SK-N-SH treated with all-trans-retinoic acid at 6 μM for 48 hours (cell line): ENCODE data around the gene ATXN7.

ENCODE experiments used
- ATAC-seq: fragments of 200-7000 bp; cut with Tn5 transposase; 3 replicates; pipeline ENCODE4 v1.9.1; 2020; ENCODE audit warnings: mild to moderate bottlenecking, moderate library complexity
- ARNTL ChIP-seq: fragments of 450-650 bp; formaldehyde crosslinking; IDR thresholded peaks from 2 replicates; pipeline ENCODE4 v1.5.0; 2020; ENCODE audit warnings: low read depth, mild to moderate bottlenecking, moderate library complexity, borderline replicate concordance
- BACH2 ChIP-seq: fragments of 250-450 bp; sonication (Bioruptor Pico); IDR thresholded peaks from 2 replicates; pipeline ENCODE4 v1.9.0; 2021; ENCODE audit warnings: mild to moderate bottlenecking, borderline replicate concordance
- CREB5 ChIP-seq: fragments of 250-450 bp; sonication (Bioruptor Pico); IDR thresholded peaks from 2 replicates; pipeline ENCODE4 v1.5.1; 2020; ENCODE audit warnings: low read depth, mild to moderate bottlenecking, moderate library complexity
- CSDC2 ChIP-seq: fragments of 250-450 bp; sonication (Bioruptor Pico); IDR thresholded peaks from 2 replicates; pipeline ENCODE4 v1.5.0; 2020; ENCODE audit warnings: mild to moderate bottlenecking, moderate library complexity
- CSRNP3 ChIP-seq: fragments of 250-450 bp; sonication (Bioruptor Pico); IDR thresholded peaks from 2 replicates; pipeline ENCODE4 v1.5.1; 2021; ENCODE audit warnings: mild to moderate bottlenecking, moderate library complexity
- ESRRG ChIP-seq: fragments of 250-450 bp; sonication (Bioruptor Pico); IDR thresholded peaks from 2 replicates; pipeline ENCODE4 v1.6.1; 2021; ENCODE audit warnings: mild to moderate bottlenecking
- GLIS3 ChIP-seq: fragments of 250-450 bp; sonication (Bioruptor Pico); IDR thresholded peaks from 2 replicates; pipeline ENCODE4 v1.5.0; 2020; ENCODE audit warnings: mild to moderate bottlenecking, moderate library complexity
- ISL1 ChIP-seq: fragments of 250-450 bp; sonication (Bioruptor Pico); IDR thresholded peaks from 2 replicates; pipeline ENCODE4 v2.1.2; 2022; ENCODE audit warnings: mild to moderate bottlenecking, moderate library complexity
- OSR1 ChIP-seq: fragments of 250-450 bp; sonication (Bioruptor Pico); IDR thresholded peaks from 2 replicates; pipeline ENCODE4 v1.8.0; 2022; ENCODE audit warnings: moderate library complexity, mild to moderate bottlenecking, inconsistent platforms
- PATZ1 ChIP-seq: fragments of 250-450 bp; sonication (Bioruptor Pico); IDR thresholded peaks from 2 replicates; pipeline ENCODE4 v1.8.0; 2020; ENCODE audit warnings: mild to moderate bottlenecking, moderate library complexity, borderline replicate concordance
- POU6F1 ChIP-seq: fragments of 250-450 bp; sonication (Bioruptor Pico); IDR thresholded peaks from 2 replicates; pipeline ENCODE4 v1.8.0; 2021; ENCODE audit warnings: low read depth, mild to moderate bottlenecking, moderate library complexity, borderline replicate concordance
- PPARA ChIP-seq: fragments of 250-450 bp; sonication (Bioruptor Pico); IDR thresholded peaks from 2 replicates; pipeline ENCODE4 v1.5.0; 2020; ENCODE audit warnings: mild to moderate bottlenecking, borderline replicate concordance
- SNAI2 ChIP-seq: fragments of 250-450 bp; sonication (Bioruptor Pico); IDR thresholded peaks from 2 replicates; pipeline ENCODE4 v1.5.0; 2020; ENCODE audit warnings: mild to moderate bottlenecking, moderate library complexity
- TCF4 ChIP-seq: fragments of 250-450 bp; sonication (Bioruptor Pico); IDR thresholded peaks from 2 replicates; pipeline ENCODE4 v1.8.0; 2021; ENCODE audit warnings: mild to moderate bottlenecking, moderate library complexity, borderline replicate concordance
- TOX ChIP-seq: fragments of 250-450 bp; sonication (Bioruptor Pico); IDR thresholded peaks from 2 replicates; pipeline ENCODE4 v1.8.0; 2021; ENCODE audit warnings: mild to moderate bottlenecking, moderate library complexity, borderline replicate concordance
- TSHZ2 ChIP-seq: fragments of 250-450 bp; sonication (Bioruptor Pico); IDR thresholded peaks from 2 replicates; pipeline ENCODE4 v1.5.0; 2020; ENCODE audit warnings: mild to moderate bottlenecking, moderate library complexity
- ZC3H10 ChIP-seq: fragments of 250-450 bp; sonication (Bioruptor Pico); IDR thresholded peaks from 2 replicates; pipeline ENCODE4 v1.5.1; 2021; ENCODE audit warnings: mild to moderate bottlenecking, moderate library complexity
- ZFP3 ChIP-seq: fragments of 250-450 bp; sonication (Bioruptor Pico); IDR thresholded peaks from 2 replicates; pipeline ENCODE4 v1.5.0; 2020; ENCODE audit warnings: mild to moderate bottlenecking, moderate library complexity
- ZFP30 ChIP-seq: fragments of 450-650 bp; formaldehyde crosslinking; IDR thresholded peaks from 2 replicates; pipeline ENCODE4 v1.5.0; 2022; ENCODE audit warnings: mild to moderate bottlenecking, moderate library complexity
- ZNF565 ChIP-seq: fragments of 450-650 bp; formaldehyde crosslinking; conservative IDR thresholded peaks from 2 replicates; pipeline ENCODE4 v1.5.0; 2020; ENCODE audit warnings: low read depth, mild to moderate bottlenecking, moderate library complexity
- ZNF70 ChIP-seq: fragments of 450-650 bp; formaldehyde crosslinking; IDR thresholded peaks from 2 replicates; pipeline ENCODE4 v1.5.0; 2020; ENCODE audit warnings: mild to moderate bottlenecking, moderate library complexity
- ZNF8 ChIP-seq: fragments of 450-650 bp; formaldehyde crosslinking; IDR thresholded peaks from 2 replicates; pipeline ENCODE4 v1.5.0; 2020; ENCODE audit warnings: mild to moderate bottlenecking, moderate library complexity

The ATXN7 gene

GRCh38 chr3:64046996-64047594, 183.4 kb downstream of the ATXN7 start (continued):
- no peak for TF ChIP-seq PATZ1

GRCh38 chr3:64047787-64048186, 184.1 kb downstream of the ATXN7 start:
- no peak for ATAC-seq
- no peak for TF ChIP-seq PATZ1
- no peak for TF ChIP-seq TOX (CRISPR knock-in tag)
- no peak for TF ChIP-seq ZNF565 (CRISPR knock-in tag)
- no peak for TF ChIP-seq ISL1
- TF ChIP-seq ZC3H10, result no peak
- TF ChIP-seq ZFP3 (CRISPR knock-in tag), result no peak
- TF ChIP-seq ARNTL (CRISPR knock-in tag), result no peak
- no peak for TF ChIP-seq TCF4 (CRISPR knock-in tag)
- TF ChIP-seq CSDC2 (CRISPR knock-in tag), result no peak
- TF ChIP-seq ZNF70 (CRISPR knock-in tag), result no peak
- no peak for TF ChIP-seq ZNF8 (CRISPR knock-in tag)
- no peak for TF ChIP-seq PPARA
- no peak for TF ChIP-seq CREB5 (CRISPR knock-in tag)
- TF ChIP-seq ESRRG (CRISPR knock-in tag), result no peak
- TF ChIP-seq BACH2 (CRISPR knock-in tag), result no peak
- TF ChIP-seq SNAI2 (CRISPR knock-in tag), result no peak
- no peak for TF ChIP-seq ZFP30
- TF ChIP-seq GLIS3 (CRISPR knock-in tag), result no peak
- TF ChIP-seq, all 23 proteins: peak for 0

- ATAC-seq, result no peak
- TF ChIP-seq TSHZ2 (CRISPR knock-in tag), result no peak
- no peak for TF ChIP-seq BACH2 (CRISPR knock-in tag)
- TF ChIP-seq CREB5 (CRISPR knock-in tag), result no peak
- no peak for TF ChIP-seq TCF4 (CRISPR knock-in tag)
- TF ChIP-seq PPARA, result no peak
- TF ChIP-seq ISL1, result no peak
- TF ChIP-seq TOX (CRISPR knock-in tag), result no peak
- no peak for TF ChIP-seq SNAI2 (CRISPR knock-in tag)
- TF ChIP-seq POU6F1, result no peak
- TF ChIP-seq OSR1, result no peak
- no peak for TF ChIP-seq ZFP3 (CRISPR knock-in tag)
- TF ChIP-seq ARNTL (CRISPR knock-in tag), result no peak
- TF ChIP-seq CSRNP3 (CRISPR knock-in tag), result no peak
- TF ChIP-seq ZFP30, result no peak
- TF ChIP-seq ZNF70 (CRISPR knock-in tag), result no peak
- no peak for TF ChIP-seq CSDC2 (CRISPR knock-in tag)
- no peak for TF ChIP-seq ZNF8 (CRISPR knock-in tag)
- no peak for TF ChIP-seq ZNF565 (CRISPR knock-in tag)
- TF ChIP-seq PATZ1, result no peak
- no peak for TF ChIP-seq ZC3H10
These were observed 185.0 kb downstream of the ATXN7 start for GRCh38 chr3:64048631-64049061.
